Tibial nerve (tissue), 4 donors: Measurements from ENCODE around the gene IFI27L1. TPM values are rescaled to one million over a fixed set of nuclear protein-coding genes. Genes with fewer than 3 reads are reported as not detected.

Experiments
- DNase-seq, 2 donors: peaks; one replicate each; pipeline ENCODE4 v3.0.0-alpha.2; 2019; ENCODE audit warnings: low spot score in 2 of 2
- H3K27ac ChIP-seq, 4 donors: fragments of 200-600 bp; sonication (generic) in 3 of 4; one replicate each; pipeline ENCODE4 v1.5.1; 2017 to 2019; ENCODE audit warnings: mild to moderate bottlenecking in 1 of 4
- H3K27me3 ChIP-seq, 2 donors: fragments of 200-600 bp; sonication (generic) in 1 of 2; one replicate each; pipeline versions ENCODE4 v1.5.1 to v1.6.0; 2017 to 2019
- H3K36me3 ChIP-seq, 3 donors: fragments of 200-600 bp; sonication (generic); one replicate each; pipeline ENCODE4 v1.5.1; 2018 to 2019
- H3K4me1 ChIP-seq, 4 donors: fragments of 200-600 bp; sonication (generic) in 3 of 4; one replicate each; pipeline ENCODE4 v1.5.1; 2017 to 2019
- H3K4me3 ChIP-seq, 4 donors: fragments of 200-600 bp; sonication (generic) in 3 of 4; one replicate each; pipeline ENCODE4 v1.5.1; 2017 to 2019; ENCODE audit warnings: mild to moderate bottlenecking in 1 of 4, moderate library complexity in 1 of 4
- H3K9me3 ChIP-seq, 4 donors: fragments of 200-600 bp; sonication (generic) in 3 of 4; one replicate each; pipeline ENCODE4 v1.5.1; 2017 to 2019
- CTCF ChIP-seq, 5 experiments: fragments of 200-600 bp in 3 of 5; fragments of 450-650 bp in 2 of 5; sonication (generic) in 3 of 5; IDR thresholded peaks; one replicate each; pipeline ENCODE4 v1.5.1; 2016 to 2019; ENCODE audit warnings: antibody characterized with exemption in 5 of 5, mild to moderate bottlenecking in 3 of 5, moderate library complexity in 2 of 5
- EP300 ChIP-seq, 2 donors: sonication (generic); formaldehyde crosslinking; IDR thresholded peaks; one replicate each; pipeline ENCODE4 v1.6.1; 2017; ENCODE audit warnings: antibody characterized with exemption in 2 of 2, mild to moderate bottlenecking in 1 of 2
- POLR2A ChIP-seq, 2 donors: fragments of 450-650 bp; IDR thresholded peaks; one replicate each; pipeline ENCODE4 v1.6.1; 2017; ENCODE audit warnings: antibody characterized with exemption in 2 of 2, mild to moderate bottlenecking in 2 of 2, moderate library complexity in 2 of 2
- WGBS, 2 donors: methylation state at CpG; one replicate each; pipeline ENCODE4 v1.1.5; 2018; 5-methylcytosine and 5-hydroxymethylcytosine counted together
- total RNA-seq, 4 donors: library from RNA; depleted of rRNA; stranded (reverse); fragments of >200 nt; gene quantifications; one replicate each; pipeline ENCODE4 v1.1.0, GENCODE V29; 2016

IFI27L1 gene
- total RNA-seq, 4 donors from 2014 or later = 2.7 to 14.6 (median 7.2) TPM

GRCh38 chr14:94129111-94129757 is 48.1 kb downstream of the IFI27L1 start, which contains the start of gene IFI27L2:
Gene IFI27L2 (minus strand): TSS chr14:94129604. CDS start chr14:94129564, 40 bp downstream.
- H3K27ac ChIP-seq = peak within 1 kb of the TSS; percentile 86 to 95 (median 88)
- TF ChIP-seq CTCF (IDR thresholded peaks at IDR 0.05) (peak; percentile 40 to 72 (median 54)), POLR2A (IDR thresholded peaks at IDR 0.05) (peak; percentile 25 to 57), EP300 (IDR thresholded peaks at IDR 0.05) (peak in 1 of 2 donors; percentile 65)
- H3K4me1 ChIP-seq = peaks cover 0 to 17% (median 7%) of the 10 kb centered on the region in 4 donors
- DNase-seq = peak; percentile 65 to 67
- H3K4me3 ChIP-seq = peak within 1 kb of the TSS; percentile 34 to 61 (median 55)
- no peaks in the 10 kb centered on the region for H3K9me3 ChIP-seq
- peaks cover 0 to 29% (median 0%) of the 10 kb centered on the region in 3 donors for H3K36me3 ChIP-seq
- no peaks in the 10 kb centered on the region for H3K27me3 ChIP-seq
- WGBS, 2 donors = 0 to 2% methylated on average over 21 to 27 of the region's 27 CpGs

- peak overlapping the region; percentile 34 to 61 (median 55) for H3K4me3 ChIP-seq
- H3K27ac ChIP-seq = peak overlapping the region; percentile 86 to 95 (median 88)
- DNase-seq = peak; percentile 48 to 63
- no peaks in the 10 kb centered on the region for H3K9me3 ChIP-seq
- H3K36me3 ChIP-seq = peaks cover 0 to 29% (median 0%) of the 10 kb centered on the region in 3 donors
- H3K27me3 ChIP-seq = no peaks in the 10 kb centered on the region
- WGBS, 2 donors = 0 to 1% methylated on average over 12 of the region's 12 CpGs
- H3K4me1 ChIP-seq = peaks cover 0 to 17% (median 7%) of the 10 kb centered on the region in 4 donors
- TF ChIP-seq EP300 (IDR thresholded peaks at IDR 0.05) (no peak), CTCF (IDR thresholded peaks at IDR 0.05) (peak in 1 of 5 experiments; percentile 4)
These were observed 48.8 kb downstream of the IFI27L1 start for GRCh38 chr14:94129758-94130414.

GRCh38 chr14:94132285-94132887 is 51.3 kb downstream of the IFI27L1 start:
- peak in 1 of 2 donors; percentile 81 for DNase-seq

GRCh38 chr14:94135476-94135875 is 54.4 kb downstream of the IFI27L1 start:
- TF ChIP-seq CTCF (IDR thresholded peaks at IDR 0.05) (no peak), POLR2A (IDR thresholded peaks at IDR 0.05) (no peak), EP300 (IDR thresholded peaks at IDR 0.05) (no peak)
- Histone ChIP-seq H3K27ac (no peak overlapping the region), H3K4me3 (no peak overlapping the region), H3K4me1 (peaks cover 0 to 6% (median 0%) of the 10 kb centered on the region in 4 donors), H3K36me3 (no peaks in the 10 kb centered on the region), H3K27me3 (peaks cover 0 to 14% of the 10 kb centered on the region in 2 donors), H3K9me3 (peaks cover 0 to 8% (median 0%) of the 10 kb centered on the region in 4 donors)
- DNase-seq = no peak
- 73 to 81% methylated on average over 4 of the region's 4 CpGs for WGBS, 2 donors

More at GRCh38 chr14:94132285-94132887, 51.3 kb downstream of the IFI27L1 start:
- H3K27me3 ChIP-seq = peaks cover 0 to 5% of the 10 kb centered on the region in 2 donors
- TF ChIP-seq CTCF (IDR thresholded peaks at IDR 0.05) (peak; percentile 64 to 76 (median 72)), POLR2A (IDR thresholded peaks at IDR 0.05) (no peak)
- no peak overlapping the region for H3K27ac ChIP-seq
- H3K4me3 ChIP-seq = no peak overlapping the region
- 44 to 45% methylated on average over 4 of the region's 4 CpGs for WGBS, 2 donors
- H3K36me3 ChIP-seq = peaks cover 0 to 9% (median 0%) of the 10 kb centered on the region in 3 donors
- H3K4me1 ChIP-seq = peaks cover 0 to 23% (median 7%) of the 10 kb centered on the region in 4 donors
- peaks cover 0 to 8% (median 0%) of the 10 kb centered on the region in 4 donors for H3K9me3 ChIP-seq
